SW 1271 (cell line): ENCODE data around the gene MRPL46.
"Not testable (repeated sequence)": the region's sequence is repeated elsewhere in the genome, so short reads cannot be mapped to it uniquely, and the experiment has no call there.

Source experiments
- DNase-seq, 2 experiments: peaks; one replicate each; lab custom pipeline; 2025; lab: John Stamatoyannopoulos, UW

The MRPL46 gene

DNA sequence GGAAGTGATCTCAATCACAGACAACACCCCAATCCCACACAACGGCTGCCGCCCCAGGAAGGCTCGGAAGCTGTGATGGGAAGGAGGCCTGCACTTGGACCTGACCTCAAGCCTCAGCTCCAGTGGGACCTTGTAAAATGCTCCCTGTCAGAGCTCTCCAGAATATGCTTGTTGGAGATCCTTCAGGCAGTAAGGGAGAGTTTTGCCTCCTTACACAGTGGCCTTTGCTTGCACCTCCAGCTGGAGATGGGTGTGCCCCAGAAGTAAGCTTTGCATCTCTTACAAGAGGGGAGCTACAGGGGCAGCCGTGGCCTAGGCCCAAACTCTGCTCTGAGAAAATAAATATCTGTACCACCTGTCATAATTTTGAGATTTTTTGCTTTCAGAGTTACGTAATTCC, 10.7 kb upstream of the MRPL46 start:
- no peak for DNase-seq

DNA sequence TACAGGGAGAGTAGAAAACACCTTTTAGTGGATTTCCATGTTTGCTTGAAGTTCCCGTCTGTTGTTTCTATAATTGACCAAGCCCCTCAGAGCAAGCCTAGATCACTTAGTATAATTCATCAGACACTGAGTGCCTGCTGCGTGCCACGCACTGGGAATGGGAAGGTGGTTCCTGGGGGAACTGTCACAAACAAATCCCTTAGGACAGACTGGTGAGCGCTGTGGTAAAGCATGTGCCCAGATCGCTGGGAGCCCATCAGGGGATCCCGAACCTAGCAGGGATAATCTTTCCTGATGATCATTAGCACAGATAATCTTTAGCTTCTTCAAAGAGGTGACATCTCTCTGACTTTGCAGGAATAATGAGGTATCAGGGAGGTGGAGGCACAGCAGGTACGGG, 9.9 kb upstream of the MRPL46 start:
- DNase-seq: no peak

DNA sequence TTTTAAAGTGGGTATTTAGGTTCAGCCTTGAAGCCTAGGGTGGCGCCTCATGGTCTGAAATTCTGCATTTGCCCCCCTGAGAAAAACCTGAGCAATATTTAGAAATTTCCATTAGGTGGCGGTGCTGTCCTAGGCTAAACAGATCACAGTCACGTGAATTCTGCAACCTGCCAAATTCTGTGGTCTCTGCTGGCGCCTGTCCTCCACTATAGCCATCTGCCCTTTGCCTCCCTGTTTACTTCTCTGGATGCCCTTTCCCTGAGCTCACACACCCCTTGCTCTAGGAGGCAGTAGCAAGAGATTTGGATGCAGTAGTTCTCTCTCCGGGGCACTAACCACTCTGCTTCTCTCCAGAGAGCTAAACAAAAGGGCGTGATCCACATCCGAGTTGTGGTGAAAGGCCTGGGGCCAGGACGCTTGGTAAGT, 9.5 kb upstream of the MRPL46 start:
- peak in 1 of 2 experiments; percentile 19 for DNase-seq

DNA sequence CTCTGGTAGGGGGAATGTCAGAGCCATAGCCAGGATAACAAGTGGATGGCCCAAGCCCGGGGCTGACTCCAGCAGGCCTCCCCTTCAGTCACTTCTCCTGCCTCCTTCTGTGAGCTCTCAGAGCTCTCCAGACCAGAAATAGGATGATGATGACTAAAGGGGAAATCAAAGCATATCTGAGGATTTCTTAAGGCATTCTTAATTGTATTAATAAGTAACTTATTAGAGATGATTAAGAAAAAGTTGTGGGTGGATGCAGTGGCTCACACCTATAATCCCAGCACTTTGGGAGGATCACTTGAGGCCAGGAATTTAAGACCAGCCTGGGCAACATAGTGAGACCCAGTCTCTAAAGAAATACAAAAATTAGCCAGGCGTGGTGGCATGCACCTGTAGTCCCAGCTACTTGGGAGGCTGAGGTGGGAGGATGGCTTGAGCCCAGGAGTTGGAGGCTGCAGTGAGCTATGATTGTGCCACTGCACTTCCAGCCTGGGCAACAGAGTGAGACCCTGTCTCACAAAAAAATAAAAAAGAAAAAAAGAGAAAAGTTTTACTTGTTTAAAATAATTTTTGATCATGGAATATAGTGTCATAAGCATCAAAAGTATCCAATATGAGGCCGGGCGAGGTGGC, 6.6 kb upstream of the MRPL46 start:
- not testable (repeated sequence) for DNase-seq

DNA sequence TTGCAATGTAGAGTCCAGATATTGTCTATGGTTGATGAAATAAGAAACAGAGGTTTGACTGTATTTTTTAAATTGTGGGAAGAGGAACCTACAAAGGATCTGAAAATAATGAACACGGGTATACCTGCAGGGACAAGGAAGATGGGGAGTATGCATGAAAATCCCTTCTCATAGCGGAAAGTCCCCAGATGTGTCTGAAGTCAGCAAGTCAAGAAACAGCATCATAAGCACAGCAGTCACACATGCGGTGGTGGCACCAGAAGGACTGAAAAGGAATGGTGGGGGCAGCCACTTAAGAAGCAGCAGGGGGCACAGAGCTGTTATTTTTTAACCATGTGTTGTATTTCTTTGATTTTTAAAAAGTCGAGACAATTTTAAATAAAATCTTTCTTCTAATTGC, 5.0 kb upstream of the MRPL46 start:
- DNase-seq: no peak

DNA sequence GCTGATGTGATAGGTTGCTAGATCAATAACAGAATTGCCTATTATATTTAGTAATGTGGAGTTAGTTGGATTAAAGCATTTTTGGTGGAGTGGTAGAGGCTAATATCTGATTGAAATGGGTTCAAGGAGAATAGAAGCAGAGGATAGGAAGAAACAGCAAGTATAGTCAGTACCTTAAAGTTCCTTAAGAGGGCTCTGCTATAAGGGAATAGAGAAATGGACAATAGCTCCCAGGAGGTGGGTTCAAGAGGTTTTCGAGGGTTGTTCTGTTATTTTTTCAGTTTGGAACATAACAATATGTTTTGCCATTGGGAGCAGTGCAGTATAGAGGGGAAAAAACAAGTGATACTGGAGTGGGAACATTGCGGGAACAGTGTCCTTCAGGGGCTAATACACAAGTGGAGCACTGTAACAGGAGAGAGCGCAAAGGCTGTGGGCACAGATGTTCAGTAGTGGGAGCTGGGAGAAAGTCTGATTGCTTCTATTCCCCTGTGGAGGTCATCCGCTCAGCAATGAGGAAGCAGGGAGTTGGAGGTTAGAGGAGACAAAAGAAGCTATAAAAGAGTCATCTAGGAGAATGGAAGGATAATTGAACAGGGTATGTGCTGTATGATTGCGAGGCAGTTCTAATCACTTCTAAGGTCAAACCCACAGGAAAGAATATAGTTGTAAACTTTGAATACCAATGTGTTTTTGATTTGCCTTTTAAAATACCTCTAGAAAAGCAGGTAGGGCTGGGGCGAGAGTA, 3.6 kb upstream of the MRPL46 start:
- no peak for DNase-seq

DNA sequence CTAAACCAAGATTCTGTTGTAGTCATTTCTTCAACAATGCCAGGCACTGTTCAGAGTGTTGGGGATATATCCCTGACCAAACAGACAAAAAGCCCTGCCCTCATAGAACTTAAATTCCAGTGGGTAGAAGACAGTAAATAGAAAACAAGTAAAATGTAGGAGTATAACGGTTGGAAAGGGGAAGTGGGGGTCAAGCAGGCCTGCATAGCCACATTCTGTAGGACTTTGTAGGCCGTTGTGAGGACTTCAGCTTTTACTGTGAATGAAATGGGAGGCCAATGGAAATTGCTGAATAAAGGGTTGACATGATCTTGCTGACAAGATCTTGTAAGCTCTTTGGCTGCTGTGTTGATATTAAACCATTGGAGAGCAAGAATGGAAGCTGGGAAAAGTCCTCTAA, 2.1 kb upstream of the MRPL46 start:
- no peak for DNase-seq

DNA sequence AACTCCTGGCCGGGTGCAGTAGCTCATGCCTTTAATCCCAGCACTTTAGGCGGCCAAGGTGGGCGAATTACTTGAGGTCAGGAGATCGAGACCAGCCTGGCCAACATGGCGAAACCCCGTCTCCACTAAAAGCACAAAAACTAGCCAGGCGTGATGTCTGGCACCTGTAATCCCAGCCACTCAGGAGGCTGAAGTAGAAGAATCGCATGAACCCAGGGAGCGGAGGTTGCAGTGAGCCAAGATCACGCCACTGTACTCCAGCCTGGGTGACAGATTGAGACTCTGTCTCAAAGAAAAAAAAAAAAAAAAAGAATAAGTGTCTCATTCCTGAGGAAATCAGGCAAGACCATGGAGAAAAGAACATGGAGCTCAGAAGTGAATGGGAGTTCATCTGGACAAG, 1.5 kb upstream of the MRPL46 start:
- DNase-seq: not testable (repeated sequence)

DNA sequence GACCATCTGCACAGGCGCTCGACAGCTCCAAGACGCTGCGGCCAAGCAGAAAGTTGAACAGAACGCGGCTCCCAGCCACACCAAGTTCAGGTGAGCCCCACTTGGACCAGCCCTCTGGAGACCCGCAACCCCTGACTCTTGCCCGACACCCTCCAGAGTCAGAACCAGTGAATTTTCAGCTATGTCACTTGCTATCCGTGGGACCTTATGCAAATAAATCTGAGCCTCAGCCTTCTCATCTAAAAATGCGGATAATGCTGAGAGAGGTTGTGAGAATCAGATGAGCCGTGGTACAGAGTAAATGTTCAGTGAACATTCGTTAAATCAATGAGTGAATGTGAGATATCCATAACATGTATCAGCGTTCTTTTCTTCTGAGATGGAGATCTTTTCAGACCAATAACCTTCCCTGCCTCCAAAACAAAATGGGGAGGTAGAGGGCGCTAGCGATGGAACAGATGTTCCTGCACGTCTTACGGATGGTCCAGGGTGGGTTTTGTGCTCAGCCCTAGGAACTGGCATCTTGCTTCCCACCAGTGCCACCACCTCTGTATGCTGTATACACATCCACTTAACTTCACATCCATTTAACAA, 844 bp upstream of the MRPL46 start:
- peak in 1 of 2 experiments; percentile 12 for DNase-seq

DNA sequence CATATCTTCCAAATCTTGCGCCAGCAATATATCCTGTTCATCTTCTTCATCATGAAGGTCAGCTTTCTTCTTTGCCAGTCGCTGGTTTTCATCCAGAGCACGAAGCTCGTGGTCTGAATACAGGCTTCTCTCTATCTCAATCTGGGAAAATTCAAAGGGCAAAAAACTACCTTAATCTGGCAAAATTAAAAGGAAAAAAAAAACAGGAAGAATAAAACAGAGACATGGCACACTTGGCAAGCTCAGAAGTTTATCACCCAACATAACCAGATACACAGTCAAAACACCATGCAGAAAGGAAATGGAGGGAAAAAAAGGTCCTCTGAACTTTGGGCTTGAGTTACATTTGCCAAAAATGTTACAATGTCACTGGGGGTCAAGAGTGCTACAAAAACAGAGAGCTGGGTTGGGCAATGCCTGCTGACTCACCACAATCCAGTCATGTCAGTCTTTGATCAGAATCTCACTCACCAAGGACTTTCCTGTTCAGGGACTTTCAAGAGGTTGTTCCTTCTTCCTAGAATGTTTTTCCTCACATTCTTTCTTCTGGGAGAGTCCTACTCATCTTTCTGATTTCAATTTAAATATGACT, 1.5 kb downstream of the MRPL46 start:
- DNase-seq: peak in 1 of 2 experiments; percentile 21

DNA sequence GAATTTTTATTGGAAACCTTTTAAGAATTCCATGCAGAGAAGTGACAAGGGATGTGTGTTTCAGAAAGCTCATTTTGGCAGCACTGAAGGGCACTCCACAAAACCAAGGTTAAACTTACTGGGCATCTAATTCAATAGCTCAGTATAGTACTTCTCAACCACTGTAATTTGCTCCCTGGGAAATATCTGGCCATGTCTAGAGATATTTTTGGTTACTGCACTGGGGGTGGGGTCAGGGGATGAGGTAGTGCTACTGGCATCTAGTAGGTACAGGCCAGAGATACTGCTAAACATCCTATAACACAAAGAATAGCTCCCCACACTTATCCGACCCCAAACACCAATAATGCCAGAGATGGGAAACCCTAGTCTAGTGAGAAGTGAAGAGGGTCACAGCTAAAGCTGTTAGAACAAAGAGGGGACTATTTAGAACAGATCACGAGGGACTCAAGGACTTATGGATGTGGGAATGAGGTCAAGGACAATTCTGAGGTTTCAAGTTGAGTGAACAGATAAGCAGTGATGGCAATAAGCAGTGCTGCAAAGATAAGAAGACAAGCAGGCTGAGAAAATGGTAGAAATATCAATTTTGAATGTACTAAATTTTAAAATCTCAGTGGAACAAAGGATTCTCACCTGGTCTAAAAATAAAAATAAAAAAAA, 3.2 kb downstream of the MRPL46 start:
- DNase-seq: no peak

DNA sequence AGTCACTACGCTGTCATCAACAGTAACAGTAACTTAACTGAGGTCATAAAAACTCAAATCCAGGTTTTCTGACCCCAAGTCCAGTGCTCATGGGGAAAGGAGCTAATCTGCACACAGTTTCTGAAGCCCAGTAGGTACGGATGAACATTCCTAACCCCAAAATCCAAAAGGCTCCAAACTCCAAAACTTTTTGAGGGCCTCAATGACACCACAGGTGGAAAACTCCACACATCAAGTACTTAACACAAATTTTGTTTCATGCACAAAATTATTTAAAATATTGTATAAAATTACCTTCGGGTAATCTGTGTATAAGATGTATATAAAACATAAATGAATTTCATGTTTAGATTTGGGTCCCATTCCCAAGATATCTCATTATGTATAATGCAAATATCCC, 10.5 kb downstream of the MRPL46 start:
- no peak for DNase-seq

DNA sequence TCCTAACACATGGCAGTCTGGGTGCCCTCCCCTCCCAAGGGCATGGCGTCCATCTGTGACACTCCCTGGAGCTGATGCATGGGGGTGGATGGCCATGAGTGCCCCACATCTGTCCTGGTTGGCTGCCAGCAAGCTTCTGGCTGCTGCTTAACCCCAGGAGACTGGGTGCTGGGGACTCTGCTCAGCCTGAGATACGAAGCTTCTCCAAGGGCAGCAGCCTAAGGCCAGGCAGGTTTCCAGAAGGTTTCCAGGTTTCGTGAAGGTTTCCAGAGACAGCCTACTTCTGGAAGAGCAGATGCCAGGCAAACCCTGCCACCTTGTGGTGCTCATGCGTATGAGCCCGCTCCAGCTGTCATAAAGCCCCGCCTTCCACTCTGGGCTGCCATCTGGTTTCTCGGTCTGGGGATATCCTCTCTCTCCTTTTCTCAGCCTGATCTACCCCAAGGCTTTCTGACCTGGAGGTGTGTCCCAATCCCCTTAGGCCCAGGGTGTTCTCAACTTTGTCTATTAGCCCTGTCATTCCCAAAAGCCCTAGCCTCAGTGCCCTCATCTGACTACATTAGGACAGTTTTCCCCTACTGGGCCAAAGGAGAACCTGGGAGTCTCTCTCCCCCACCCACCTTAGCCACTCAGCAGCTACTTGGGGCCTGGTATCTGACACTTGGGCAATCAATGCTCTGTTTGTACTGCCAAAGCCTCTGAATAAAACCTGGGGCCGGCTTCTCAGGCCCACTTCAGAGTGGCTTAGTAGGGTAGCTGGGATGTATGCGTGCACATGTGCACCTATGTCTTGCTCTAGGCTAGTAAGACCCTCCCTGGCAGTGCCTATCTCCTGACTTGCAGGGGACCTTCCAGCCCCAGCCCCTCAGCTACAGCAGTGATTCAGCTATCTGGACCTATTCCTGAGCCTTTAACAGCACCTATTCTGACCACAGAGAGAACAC, 12.0 kb downstream of the MRPL46 start:
- peak in 1 of 2 experiments; percentile 65 for DNase-seq

DNA sequence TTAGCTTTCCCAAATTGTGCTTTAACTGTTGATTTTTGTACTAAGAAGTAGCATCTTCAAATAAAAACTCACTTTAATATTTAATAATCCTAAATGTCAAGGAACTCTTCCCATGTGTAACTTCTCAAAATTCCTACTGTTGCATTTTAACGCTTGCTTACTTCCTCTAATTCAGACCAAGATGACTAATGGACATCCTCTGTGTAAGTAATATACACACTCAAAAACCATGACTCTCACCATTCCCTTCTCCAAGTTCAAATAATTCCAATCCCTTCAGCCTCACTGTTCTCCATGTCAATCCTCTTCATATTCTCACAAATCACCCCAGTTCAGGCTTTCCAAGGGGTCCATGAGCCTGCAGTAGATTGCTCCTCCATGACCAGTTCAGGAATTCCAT, 13.0 kb downstream of the MRPL46 start:
- no peak for DNase-seq

DNA sequence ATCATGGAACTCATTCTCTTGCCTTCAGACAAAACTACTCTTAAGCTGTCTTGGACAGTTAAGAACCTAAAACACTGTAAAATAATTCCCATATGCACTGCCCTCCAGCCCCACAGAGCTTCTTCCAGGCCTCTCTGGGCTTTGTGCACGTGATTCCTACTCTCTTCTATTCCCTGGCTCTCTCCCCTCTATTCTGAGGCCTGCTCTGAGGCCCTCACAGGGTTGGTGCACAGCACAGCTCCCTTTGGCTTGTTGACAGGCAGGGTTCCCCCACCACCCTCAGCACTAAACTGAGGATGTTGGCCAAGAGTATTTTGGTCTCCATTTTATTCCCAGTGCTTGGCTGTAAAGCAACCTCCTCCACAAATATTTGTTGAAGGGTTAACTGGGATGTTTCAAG, 13.5 kb downstream of the MRPL46 start:
- DNase-seq: no peak

DNA sequence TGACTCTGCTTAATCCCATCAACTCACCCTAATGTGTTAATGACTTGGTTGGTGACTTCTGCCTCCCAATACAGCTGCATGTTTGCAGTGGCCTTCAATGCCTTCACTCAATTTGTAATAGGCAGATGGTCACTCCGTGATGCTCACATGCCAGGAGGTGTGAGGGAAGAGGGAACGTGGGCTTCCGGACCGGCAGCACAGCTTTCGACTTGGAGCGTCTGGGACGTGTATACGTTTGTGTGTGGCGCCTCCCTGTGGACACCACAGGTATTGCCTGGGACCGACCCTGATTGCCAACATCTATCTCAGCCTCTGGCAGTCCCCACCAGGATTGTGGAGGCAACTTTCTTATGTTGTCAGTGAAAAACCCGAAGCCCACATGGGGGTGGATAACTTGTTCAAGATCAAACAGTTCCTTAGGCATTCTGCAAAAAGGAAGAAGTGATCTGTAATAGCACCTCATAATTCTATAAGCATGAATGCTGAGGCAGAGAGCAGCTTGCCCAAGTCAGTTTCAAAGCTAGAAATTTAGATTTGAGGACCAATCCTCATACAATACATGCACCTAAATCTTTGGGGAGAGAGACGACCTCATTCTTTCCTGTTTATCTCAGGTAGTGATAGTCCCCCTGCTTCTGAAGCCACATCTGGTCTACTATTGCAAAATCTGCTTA, 16.9 kb downstream of the MRPL46 start:
- DNase-seq: peak in 1 of 2 experiments; percentile 71

DNA sequence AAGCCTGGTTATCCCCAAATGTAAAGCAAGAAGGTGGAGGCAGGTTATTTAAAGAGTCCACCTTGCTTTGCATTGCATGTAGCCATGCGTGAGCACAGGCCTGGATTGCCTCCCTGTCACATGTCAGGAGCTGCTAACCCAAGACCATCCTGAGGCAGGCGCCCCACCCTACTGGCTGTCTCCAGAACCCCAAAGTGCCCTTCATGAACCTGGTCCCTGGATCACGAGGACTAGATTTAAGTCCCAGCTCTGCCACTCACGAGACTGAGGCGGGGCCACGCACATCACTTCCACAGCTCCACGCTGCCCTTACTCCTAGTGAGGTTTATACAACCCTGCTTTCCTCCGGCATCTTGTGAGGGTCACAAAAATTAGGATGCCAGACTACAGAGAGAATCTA, 17.6 kb downstream of the MRPL46 start:
- no peak for DNase-seq

DNA sequence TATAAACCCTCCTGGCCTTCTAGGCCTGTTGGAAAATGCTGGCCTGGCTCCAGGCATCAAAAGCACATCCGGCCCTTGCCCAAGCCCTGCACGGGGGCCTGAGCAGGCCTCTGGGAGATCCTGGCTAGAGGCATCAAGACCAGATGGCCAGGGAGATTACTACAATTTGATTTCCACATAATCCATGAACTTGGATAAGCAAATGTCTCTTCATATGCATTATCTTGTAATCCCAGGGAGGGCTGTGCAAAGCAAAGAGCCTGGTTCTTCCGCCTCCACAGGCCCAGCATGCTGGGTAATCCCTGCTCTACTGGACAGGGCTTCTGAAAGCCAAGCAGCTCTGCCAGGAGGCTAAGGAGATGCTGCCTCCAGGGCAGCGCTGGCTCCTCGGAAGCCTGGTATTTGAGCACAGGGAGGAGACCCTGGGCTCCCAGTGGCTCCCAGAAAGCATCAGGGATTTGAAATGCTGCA, 18.2 kb downstream of the MRPL46 start:
- no peak for DNase-seq

DNA sequence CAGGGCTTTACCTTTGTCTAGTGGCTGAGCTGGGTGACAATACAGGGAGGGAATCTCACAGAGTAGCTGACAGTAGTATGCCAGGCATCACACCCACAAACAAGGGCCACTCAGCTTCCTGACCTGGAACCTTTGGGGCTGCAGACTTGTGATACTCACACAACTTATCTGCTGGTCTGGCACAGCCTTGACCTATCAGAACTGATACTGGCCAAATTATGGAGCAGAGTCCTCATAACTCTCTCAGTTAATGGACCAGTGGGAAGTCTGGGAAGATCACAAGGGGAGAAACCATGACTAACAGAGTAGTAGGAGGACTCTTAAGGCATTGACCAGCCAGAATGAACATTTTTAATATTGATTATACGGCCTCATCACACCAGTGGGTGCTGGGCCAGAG, 19.4 kb downstream of the MRPL46 start:
- DNase-seq: no peak

DNA sequence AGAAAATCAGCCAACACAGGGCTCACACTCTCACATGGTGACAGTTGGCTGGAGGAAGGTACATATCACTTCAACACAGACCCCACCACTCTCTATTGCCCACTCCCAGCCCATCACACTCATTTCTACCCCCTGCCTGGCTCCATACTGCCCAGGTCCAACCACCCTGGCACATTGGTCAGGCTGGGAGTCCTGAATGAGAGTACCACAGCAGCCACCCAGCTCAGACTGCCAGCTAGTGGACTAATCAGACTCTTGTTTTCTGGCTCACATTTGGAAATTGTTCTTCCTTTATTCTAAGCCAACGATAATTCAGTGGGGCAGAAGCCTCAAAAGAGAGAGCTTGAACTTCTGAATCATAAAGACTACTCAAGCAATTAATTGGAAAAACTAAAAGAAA, 20.0 kb downstream of the MRPL46 start:
- no peak for DNase-seq
